ENCODE data around the gene ARHGEF7. TPM values are rescaled to one million over a fixed set of nuclear protein-coding genes. Genes with fewer than 3 reads are reported as not detected.

ARHGEF7 gene
- total RNA-seq, 1 donor from 2014 or later = 270 TPM

- H3K4me3 Mint-ChIP-seq (ENCODE audit: unreplicated experiment) = no peak overlapping the region
- no peak overlapping the region for H3K27ac Mint-ChIP-seq (ENCODE audit: unreplicated experiment)
- no peaks in the 10 kb centered on the region for H3K9me3 Mint-ChIP-seq (ENCODE audit: unreplicated experiment)
- H3K27me3 Mint-ChIP-seq (ENCODE audit: unreplicated experiment) = peaks cover 1% of the 10 kb centered on the region
- H3K4me1 Mint-ChIP-seq (ENCODE audit: unreplicated experiment) = no peaks in the 10 kb centered on the region
- TF ChIP-seq CTCF (IDR thresholded peaks at IDR 0.05; ENCODE audit: unreplicated experiment) = no peak
- DNase-seq (ENCODE audit: low spot score) = no peak
- peaks cover 32% of the 10 kb centered on the region for H3K36me3 Mint-ChIP-seq (ENCODE audit: low read depth, unreplicated experiment)
These were observed 222.1 kb downstream of the ARHGEF7 start for GRCh38 chr13:111337206-111337605.

DNA sequence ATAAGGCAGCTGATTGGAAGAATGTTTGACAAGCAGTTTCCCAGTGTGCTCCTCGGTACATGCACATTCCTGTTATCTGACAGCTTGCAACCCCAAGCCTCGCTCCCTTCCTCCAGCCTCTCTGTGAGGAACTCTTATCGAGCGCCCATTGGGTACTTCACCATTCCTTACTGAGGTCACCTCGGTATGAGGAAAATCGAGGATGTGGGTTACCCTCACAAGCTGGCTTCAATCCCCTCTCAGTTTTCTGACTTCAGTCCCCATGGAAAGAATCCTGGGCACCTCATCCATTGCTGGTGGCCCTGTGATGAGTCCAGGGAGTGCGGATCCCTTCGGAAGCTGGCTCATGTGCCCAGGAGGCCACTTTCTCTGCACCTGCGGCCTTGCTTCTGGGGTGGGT lies 222.6 kb downstream of the ARHGEF7 start:
- H3K27me3 Mint-ChIP-seq (ENCODE audit: unreplicated experiment) = peaks cover 3% of the 10 kb centered on the region
- H3K4me3 Mint-ChIP-seq (ENCODE audit: unreplicated experiment) = no peak overlapping the region
- H3K9me3 Mint-ChIP-seq (ENCODE audit: unreplicated experiment) = no peaks in the 10 kb centered on the region
- DNase-seq (ENCODE audit: low spot score) = no peak
- no peaks in the 10 kb centered on the region for H3K4me1 Mint-ChIP-seq (ENCODE audit: unreplicated experiment)
- peaks cover 32% of the 10 kb centered on the region for H3K36me3 Mint-ChIP-seq (ENCODE audit: low read depth, unreplicated experiment)
- TF ChIP-seq CTCF (IDR thresholded peaks at IDR 0.05; ENCODE audit: unreplicated experiment) = no peak
- H3K27ac Mint-ChIP-seq (ENCODE audit: unreplicated experiment) = no peak overlapping the region

- Mint-ChIP-seq H3K27ac (ENCODE audit: unreplicated experiment) (no peak overlapping the region), H3K4me1 (ENCODE audit: unreplicated experiment) (no peaks in the 10 kb centered on the region), H3K4me3 (ENCODE audit: unreplicated experiment) (peak overlapping the region; percentile 35), H3K27me3 (ENCODE audit: unreplicated experiment) (peaks cover 3% of the 10 kb centered on the region), H3K36me3 (ENCODE audit: low read depth, unreplicated experiment) (peaks cover 35% of the 10 kb centered on the region), H3K9me3 (ENCODE audit: unreplicated experiment) (no peaks in the 10 kb centered on the region)
- DNase-seq (ENCODE audit: low spot score) = no peak
- no peak for TF ChIP-seq CTCF (IDR thresholded peaks at IDR 0.05; ENCODE audit: unreplicated experiment)
These were observed 223.7 kb downstream of the ARHGEF7 start for GRCh38 chr13:111338841-111339240.

DNA sequence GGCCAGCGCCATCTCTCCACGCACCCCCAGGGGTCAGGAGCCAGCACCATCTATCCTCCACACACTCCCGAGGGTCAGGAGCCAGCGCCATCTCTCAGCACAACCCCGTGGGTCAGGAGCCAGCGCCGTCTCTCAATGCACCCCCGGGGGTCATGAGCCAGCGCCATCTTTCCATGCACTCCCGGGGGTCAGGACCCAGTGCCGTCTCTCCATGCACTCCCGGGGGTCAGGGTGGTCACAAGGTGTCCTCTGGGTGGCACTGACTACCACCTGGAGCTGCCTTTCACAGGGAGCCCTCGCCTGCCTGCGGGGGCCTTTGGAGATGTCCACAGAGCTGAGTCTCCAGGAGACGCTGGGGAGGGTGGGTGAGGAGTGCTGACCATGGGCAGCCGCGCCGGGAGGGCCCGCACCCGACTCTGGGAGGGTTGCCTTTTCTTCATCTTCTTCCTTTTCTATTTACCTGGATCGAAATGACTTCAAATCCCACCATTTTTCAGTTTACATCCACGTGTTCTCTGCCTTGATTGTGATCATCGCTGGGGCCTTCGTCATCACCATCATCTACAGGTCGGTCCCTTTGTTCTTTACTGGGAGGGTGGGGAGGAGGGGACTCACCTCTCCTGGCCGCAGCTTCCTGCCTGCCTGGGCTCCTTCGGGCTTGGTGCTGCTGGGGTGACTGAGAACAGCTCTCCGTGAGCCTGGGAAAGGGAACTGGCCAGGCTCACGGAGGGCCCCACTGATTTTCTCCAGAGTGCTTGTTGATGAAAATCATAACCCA lies 224.4 kb downstream of the ARHGEF7 start:
- no peak for TF ChIP-seq CTCF (IDR thresholded peaks at IDR 0.05; ENCODE audit: unreplicated experiment)
- Mint-ChIP-seq H3K4me3 (ENCODE audit: unreplicated experiment) (peak overlapping the region; percentile 48), H3K9me3 (ENCODE audit: unreplicated experiment) (no peaks in the 10 kb centered on the region), H3K36me3 (ENCODE audit: low read depth, unreplicated experiment) (peaks cover 33% of the 10 kb centered on the region), H3K4me1 (ENCODE audit: unreplicated experiment) (no peaks in the 10 kb centered on the region), H3K27ac (ENCODE audit: unreplicated experiment) (no peak overlapping the region), H3K27me3 (ENCODE audit: unreplicated experiment) (peaks cover 3% of the 10 kb centered on the region)
- DNase-seq (ENCODE audit: low spot score) = no peak

DNA sequence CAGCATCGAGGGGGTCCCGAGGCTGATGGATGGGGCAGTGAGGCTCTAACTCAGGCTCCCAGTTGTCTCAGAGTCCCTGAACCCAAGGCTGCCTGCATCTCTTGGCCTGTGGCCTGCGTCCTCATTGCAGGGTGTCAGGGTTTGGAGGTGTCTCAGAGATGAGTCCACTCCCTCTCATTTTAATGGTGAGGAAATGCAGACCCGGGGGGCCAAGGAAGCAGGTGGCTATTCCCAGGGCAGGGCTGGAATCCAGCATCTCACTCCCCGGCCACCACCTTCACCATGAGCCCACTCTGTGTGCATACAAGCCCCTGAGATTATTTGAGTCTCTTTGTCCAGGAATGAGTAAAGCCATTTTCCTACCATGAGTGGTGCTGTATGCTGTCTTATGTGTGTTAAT lies 226.8 kb downstream of the ARHGEF7 start:
- no peaks in the 10 kb centered on the region for H3K4me1 Mint-ChIP-seq (ENCODE audit: unreplicated experiment)
- no peaks in the 10 kb centered on the region for H3K9me3 Mint-ChIP-seq (ENCODE audit: unreplicated experiment)
- no peak overlapping the region for H3K27ac Mint-ChIP-seq (ENCODE audit: unreplicated experiment)
- DNase-seq (ENCODE audit: low spot score) = no peak
- TF ChIP-seq CTCF (IDR thresholded peaks at IDR 0.05; ENCODE audit: unreplicated experiment) = no peak
- peaks cover 23% of the 10 kb centered on the region for H3K36me3 Mint-ChIP-seq (ENCODE audit: low read depth, unreplicated experiment)
- H3K4me3 Mint-ChIP-seq (ENCODE audit: unreplicated experiment) = no peak overlapping the region
- H3K27me3 Mint-ChIP-seq (ENCODE audit: unreplicated experiment) = peaks cover 3% of the 10 kb centered on the region

All from endothelial cell (in vitro differentiated cells).